Lower leg skin (tissue), 4 donors: ENCODE results near the gene FCHO1. TPM values are rescaled to one million over a fixed set of nuclear protein-coding genes. Genes with fewer than 3 reads are reported as not detected.
A peak's percentile ranks its signal among the peaks of the same experiment; 100 is the strongest.

Experiments
- DNase-seq, 2 donors: peaks; one replicate each; pipeline ENCODE4 v3.0.0-alpha.2; 2019; ENCODE audit warnings: low spot score in 2 of 2
- H3K4me3 ChIP-seq: fragments of 200-600 bp; sonication (generic); 2 replicates; pipeline ENCODE4 v1.5.1; 2017; ENCODE audit warnings: mild to moderate bottlenecking, low read depth; ENCODE audit not compliant: poor library complexity, severe bottlenecking
- CTCF ChIP-seq, 3 donors: fragments of 450-650 bp; IDR thresholded peaks; one replicate each; pipeline ENCODE4 v1.5.1; 2016; ENCODE audit warnings: antibody characterized with exemption in 3 of 3, mild to moderate bottlenecking in 3 of 3, moderate library complexity in 2 of 3
- POLR2A ChIP-seq, 2 donors: fragments of 450-650 bp; IDR thresholded peaks; one replicate each; pipeline ENCODE4 v1.6.1; 2016 to 2017; ENCODE audit warnings: antibody characterized with exemption in 2 of 2, mild to moderate bottlenecking in 1 of 2, moderate library complexity in 1 of 2
- WGBS, 2 donors: methylation state at CpG; one replicate each; pipeline ENCODE4 v1.1.5; 2018; 5-methylcytosine and 5-hydroxymethylcytosine counted together
- intact Hi-C: fragments of 100-400 bp; cut with DNase I; formaldehyde crosslinking; loops from one replicate; pipeline ENCODE4 v1.15.0; 2023; ENCODE audit warnings: low total_unique reads
- total RNA-seq, 4 donors: library from RNA; depleted of rRNA; stranded (reverse); fragments of >200 nt; gene quantifications; one replicate each; pipeline ENCODE4 v1.1.0, GENCODE V29; 2016

Gene FCHO1
- total RNA-seq, 4 donors from 2014 or later: 38.7 to 78.4 (median 56.3) TPM

DNA sequence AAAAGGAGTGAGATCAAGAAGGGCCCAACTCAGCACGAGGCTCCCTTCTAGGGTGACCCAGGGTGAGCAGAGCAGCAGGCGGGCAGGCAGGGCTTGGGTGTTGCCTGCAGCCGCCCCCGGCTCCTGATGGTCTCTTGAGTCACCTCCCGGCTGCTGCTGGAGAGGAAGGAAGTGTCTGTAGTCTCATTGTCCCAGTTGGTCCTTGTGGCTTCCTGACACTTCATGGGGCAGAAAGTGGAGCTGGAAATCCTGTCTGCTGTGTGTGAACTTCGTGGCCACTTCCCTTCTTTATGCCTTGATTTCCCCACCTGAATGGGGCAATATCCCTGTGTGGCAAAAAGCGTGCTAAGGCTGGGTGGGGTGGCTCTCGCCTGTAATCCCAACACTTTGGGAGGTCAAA, 29.5 kb upstream of the FCHO1 start:
- intact Hi-C loops: no loop called here
- H3K4me3 ChIP-seq: no peak overlapping the region
- 42 to 59% methylated on average over 8 of the region's 8 CpGs for WGBS, 2 donors
- TF ChIP-seq CTCF (IDR thresholded peaks at IDR 0.05) (no peak), POLR2A (IDR thresholded peaks at IDR 0.05) (no peak)
- peak in 1 of 2 donors; percentile 29 for DNase-seq

DNA sequence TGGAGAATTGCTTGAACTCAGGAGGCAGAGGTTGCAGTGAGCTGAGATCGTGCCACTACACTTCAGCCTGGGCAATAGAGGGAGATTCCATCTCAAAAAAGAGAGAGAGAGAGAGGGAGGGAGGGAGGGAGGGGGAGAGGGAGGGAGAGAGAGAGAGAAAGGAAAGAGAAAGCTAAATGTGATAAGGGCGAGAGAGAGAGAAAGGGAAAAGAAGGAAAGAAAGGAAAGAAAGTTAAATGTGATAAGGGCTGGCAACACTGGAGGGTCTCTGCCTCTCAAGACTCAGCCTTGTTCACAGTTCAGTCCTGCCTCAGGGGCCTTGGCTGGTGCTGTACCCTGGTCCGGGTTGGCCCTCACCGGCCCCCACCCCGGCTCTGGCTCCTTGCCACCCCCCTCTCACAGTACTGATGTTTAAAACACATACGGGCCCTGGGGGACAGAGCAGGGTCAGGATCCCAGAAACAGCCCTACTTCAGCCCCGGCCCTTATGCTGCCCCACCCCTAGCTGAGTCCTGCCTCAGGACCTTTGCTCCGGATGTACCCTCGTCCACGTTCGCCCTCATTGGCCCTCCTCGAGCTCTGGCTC, 28.5 kb upstream of the FCHO1 start:
- DNase-seq: no peak
- intact Hi-C loops: no loop called here
- no peak overlapping the region for H3K4me3 ChIP-seq
- no peak for TF ChIP-seq CTCF (IDR thresholded peaks at IDR 0.05)
- TF ChIP-seq POLR2A (IDR thresholded peaks at IDR 0.05): no peak
- 84% methylated on average over 12 of the region's 12 CpGs for WGBS, 2 donors

GRCh38 chr19:17724655-17725054, 26.6 kb upstream of the FCHO1 start:
- TF ChIP-seq POLR2A (IDR thresholded peaks at IDR 0.05) (no peak), CTCF (IDR thresholded peaks at IDR 0.05) (no peak)
- intact Hi-C loops: loop anchor here (5.0 kb wide), 1 partner anchor 1567 kb away; no protein-coding TSS in a partner anchor
- DNase-seq: no peak
- H3K4me3 ChIP-seq: no peak overlapping the region
- WGBS, 2 donors: 94 to 97% methylated on average over 7 of the region's 7 CpGs

GRCh38 chr19:17725422-17726078, 25.7 kb upstream of the FCHO1 start:
- DNase-seq: no peak
- TF ChIP-seq POLR2A (IDR thresholded peaks at IDR 0.05) (no peak), CTCF (IDR thresholded peaks at IDR 0.05) (no peak)
- intact Hi-C loops: loop anchor here (5.0 kb wide), 1 partner anchor 1568 kb away; no protein-coding TSS in a partner anchor
- 85 to 90% methylated on average over 20 to 21 of the region's 21 CpGs for WGBS, 2 donors
- no peak overlapping the region for H3K4me3 ChIP-seq

GRCh38 chr19:17726136-17726741, 25.0 kb upstream of the FCHO1 start:
- WGBS, 2 donors: 95 to 96% methylated on average over 57 to 59 of the region's 59 CpGs
- intact Hi-C loops: loop anchor here (5.0 kb wide), 1 partner anchor 1569 kb away; no protein-coding TSS in a partner anchor
- TF ChIP-seq POLR2A (IDR thresholded peaks at IDR 0.05): no peak
- no peak for TF ChIP-seq CTCF (IDR thresholded peaks at IDR 0.05)

More at GRCh38 chr19:17726136-17726741, 25.0 kb upstream of the FCHO1 start:
- H3K4me3 ChIP-seq: no peak overlapping the region
- DNase-seq: no peak
